BJ (cell line): ENCODE results near the gene FBXW8. TPM values are rescaled to one million over a fixed set of nuclear protein-coding genes. Genes with fewer than 3 reads are reported as not detected.

ENCODE experiments used
- CTCF ChIA-PET: fragments of 350-600 bp; formaldehyde crosslinking; extraction: SDS; loops from one replicate; lab custom pipeline; 2021; ENCODE audit warnings: antibody characterized with exemption, inconsistent platforms; lab: Yijun Ruan, JAX
- POLR2A ChIA-PET: fragments of 300-600 bp; sonication (Branson Sonifier 250); formaldehyde crosslinking; extraction: SDS; loops from one replicate; lab custom pipeline; 2021; ENCODE audit warnings: antibody characterized with exemption; lab: Charles Lee
- DNase-seq: peaks from one replicate; pipeline ENCODE4 v3.0.0-alpha.2; 2011; ENCODE audit warnings: low read depth
- H3K27me3 ChIP-seq: 2 replicates; pipeline ENCODE4 v1.6.0; 2011; ENCODE audit warnings: low read length; ENCODE audit not compliant: control insufficient read depth, insufficient read depth
- H3K36me3 ChIP-seq: 2 replicates; pipeline ENCODE4 v1.5.1; 2011; ENCODE audit warnings: low read length; ENCODE audit not compliant: control insufficient read depth, insufficient read depth
- H3K4me3 ChIP-seq: 2 replicates; pipeline ENCODE4 v1.5.1; 2011; ENCODE audit warnings: low read depth, mild to moderate bottlenecking, control low read depth, low read length
- polyA plus RNA-seq: library from polyadenylated mRNA; depleted of rRNA; stranded (reverse); fragments of >200 nt; gene quantifications from 2 replicates; pipeline ENCODE4 v1.2.3, GENCODE V29; 2011
- TF ChIP-seq, protein P1 (sequence below): IDR thresholded peaks from 2 replicates; pipeline ENCODE4 v1.5.1; 2011; ENCODE audit warnings: low read depth, mild to moderate bottlenecking, control low read depth, inconsistent platforms, low read length, moderate library complexity; ENCODE audit not compliant: insufficient read depth

FBXW8 gene
- polyA plus RNA-seq, 1 experiment, result 27.3 TPM

DNA sequence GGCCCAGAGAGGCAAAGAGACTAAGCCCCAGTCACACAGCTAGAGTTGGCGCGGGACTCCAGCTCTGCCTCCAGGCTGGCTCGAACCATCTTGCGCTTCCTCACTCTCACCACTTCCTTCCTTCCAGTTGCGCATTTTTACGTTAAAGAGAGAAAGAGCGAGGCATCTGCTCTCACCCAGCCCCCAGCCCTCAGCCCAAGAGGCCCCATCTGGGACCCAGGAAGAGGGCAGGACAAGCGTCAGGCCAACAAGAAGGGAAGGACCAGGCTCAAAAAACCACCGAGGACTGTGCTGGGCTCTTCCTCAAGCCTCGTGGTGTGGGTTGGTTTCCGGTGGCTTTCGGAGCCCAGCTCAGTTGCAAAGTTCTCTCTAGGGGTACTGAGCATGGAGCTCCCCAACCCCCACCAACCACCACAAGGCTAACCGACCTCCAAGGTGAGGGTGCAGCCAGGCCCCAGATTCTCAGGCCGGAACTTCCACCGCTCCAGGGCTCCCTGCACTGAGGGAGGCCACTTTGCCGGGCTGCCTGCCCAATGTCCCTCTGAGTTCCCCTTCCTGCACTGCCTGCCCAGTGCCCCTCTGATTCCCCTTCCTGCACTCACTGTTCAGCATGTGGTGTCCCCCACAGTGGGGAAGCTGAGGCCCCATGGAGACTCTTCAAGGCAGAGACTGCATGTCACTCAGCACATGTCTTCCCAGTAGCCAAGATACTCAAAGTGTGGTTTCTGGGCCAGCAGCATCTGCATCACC, 152.6 kb downstream of the FBXW8 start:
- TF ChIP-seq, protein P1, sequence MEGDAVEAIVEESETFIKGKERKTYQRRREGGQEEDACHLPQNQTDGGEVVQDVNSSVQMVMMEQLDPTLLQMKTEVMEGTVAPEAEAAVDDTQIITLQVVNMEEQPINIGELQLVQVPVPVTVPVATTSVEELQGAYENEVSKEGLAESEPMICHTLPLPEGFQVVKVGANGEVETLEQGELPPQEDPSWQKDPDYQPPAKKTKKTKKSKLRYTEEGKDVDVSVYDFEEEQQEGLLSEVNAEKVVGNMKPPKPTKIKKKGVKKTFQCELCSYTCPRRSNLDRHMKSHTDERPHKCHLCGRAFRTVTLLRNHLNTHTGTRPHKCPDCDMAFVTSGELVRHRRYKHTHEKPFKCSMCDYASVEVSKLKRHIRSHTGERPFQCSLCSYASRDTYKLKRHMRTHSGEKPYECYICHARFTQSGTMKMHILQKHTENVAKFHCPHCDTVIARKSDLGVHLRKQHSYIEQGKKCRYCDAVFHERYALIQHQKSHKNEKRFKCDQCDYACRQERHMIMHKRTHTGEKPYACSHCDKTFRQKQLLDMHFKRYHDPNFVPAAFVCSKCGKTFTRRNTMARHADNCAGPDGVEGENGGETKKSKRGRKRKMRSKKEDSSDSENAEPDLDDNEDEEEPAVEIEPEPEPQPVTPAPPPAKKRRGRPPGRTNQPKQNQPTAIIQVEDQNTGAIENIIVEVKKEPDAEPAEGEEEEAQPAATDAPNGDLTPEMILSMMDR, result no peak
- no peak overlapping the region for H3K4me3 ChIP-seq
- no peak for DNase-seq
- POLR2A ChIA-PET, result no interaction called here
- CTCF ChIA-PET, result interaction anchor here (1.3 kb wide), 1 partner anchor 17 kb away, joined by 3 read pairs; no protein-coding TSS in a partner anchor
- peaks cover 7% of the 10 kb centered on the region for H3K27me3 ChIP-seq
- no peaks in the 10 kb centered on the region for H3K36me3 ChIP-seq

DNA sequence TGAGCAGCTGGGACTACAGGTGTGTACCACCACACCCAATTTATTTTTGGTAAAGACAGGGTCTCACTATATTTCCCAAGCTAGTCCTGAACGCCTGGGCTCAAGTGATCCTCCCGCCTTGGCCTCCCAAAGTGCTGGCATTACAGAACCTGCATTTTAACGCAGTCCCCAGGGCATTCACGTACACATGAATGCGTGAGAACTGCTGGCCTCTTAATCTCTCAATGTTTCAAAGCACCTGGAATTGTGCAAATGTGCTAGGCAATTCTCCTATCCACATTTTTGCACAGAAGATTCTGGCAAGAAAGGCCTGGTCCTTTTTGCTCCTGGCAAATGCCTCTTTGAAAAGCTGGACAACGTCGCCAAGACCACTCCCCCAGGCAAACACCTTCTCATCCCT, 153.3 kb downstream of the FBXW8 start:
- TF ChIP-seq, protein P1, result no peak
- POLR2A ChIA-PET, result no interaction called here
- Histone ChIP-seq H3K27me3 (peaks cover 7% of the 10 kb centered on the region), H3K36me3 (no peaks in the 10 kb centered on the region), H3K4me3 (no peak overlapping the region)
- no peak for DNase-seq
- CTCF ChIA-PET, result interaction anchor here (1.3 kb wide), 1 partner anchor 17 kb away, joined by 3 read pairs; no protein-coding TSS in a partner anchor

DNA sequence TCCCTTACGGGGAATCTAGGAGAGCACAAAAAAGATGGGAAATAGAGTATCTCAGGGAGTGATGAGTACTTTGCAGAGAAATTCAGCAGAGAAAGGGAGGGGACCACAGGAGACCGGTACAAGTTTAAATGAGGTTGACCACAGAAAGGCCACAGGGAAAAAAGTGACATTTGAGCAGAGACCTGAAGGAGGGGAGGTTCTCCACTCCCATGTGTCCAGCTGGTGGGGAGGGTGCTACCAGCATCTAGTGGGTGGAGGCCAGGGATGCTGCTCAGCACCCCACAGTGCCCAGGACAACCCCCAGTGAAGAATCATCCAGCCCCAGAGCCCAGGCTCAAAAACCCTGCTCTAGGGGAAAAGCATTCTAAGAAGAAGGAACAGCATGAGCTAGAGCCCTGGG, 153.8 kb downstream of the FBXW8 start:
- TF ChIP-seq, protein P1, result no peak
- no peaks in the 10 kb centered on the region for H3K36me3 ChIP-seq
- DNase-seq, result no peak
- H3K4me3 ChIP-seq, result no peak overlapping the region
- CTCF ChIA-PET, result interaction anchor here (1.3 kb wide), 1 partner anchor 16 kb away, joined by 3 read pairs; no protein-coding TSS in a partner anchor
- peaks cover 7% of the 10 kb centered on the region for H3K27me3 ChIP-seq
- POLR2A ChIA-PET, result no interaction called here

DNA sequence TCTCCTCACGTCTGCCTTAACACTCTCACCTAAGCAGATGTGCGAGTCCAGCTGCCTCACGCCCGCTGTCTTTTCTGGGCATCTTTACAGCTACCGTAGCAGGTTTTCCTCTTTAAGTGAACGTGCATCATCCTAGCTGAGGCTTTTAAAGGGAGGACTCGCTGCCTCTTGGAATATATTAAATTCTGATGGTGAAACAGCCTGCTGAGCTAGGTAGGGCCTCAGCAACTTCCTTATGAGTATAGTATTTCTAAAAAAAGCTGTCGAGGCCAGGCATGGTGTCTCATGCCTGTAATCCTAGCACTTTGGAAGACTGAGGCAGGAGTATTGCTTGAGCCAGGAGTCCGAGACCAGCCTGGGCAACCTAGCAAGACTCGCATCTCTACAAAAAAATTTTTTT, 156.3 kb downstream of the FBXW8 start:
- CTCF ChIA-PET, result no interaction called here

DNA sequence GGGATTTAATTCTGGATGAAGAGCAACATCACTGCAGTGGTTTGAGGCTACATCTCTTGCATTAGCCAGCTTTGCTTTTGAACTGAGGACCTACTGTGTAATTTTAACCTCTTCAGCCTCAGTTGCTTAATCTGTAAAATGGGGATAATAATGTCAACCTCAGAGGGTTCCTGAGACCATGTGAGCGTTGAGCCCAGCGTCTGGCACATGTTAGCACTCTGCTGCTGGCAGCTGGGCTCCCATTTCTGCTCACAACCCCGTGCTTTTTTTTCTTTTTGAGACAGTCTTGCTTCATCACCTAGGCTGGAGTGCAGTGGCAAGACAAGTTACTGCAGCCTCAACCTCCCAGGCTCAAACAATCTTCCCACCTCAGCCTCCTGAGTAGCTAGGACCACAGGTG, 156.9 kb downstream of the FBXW8 start:
- TF ChIP-seq, protein P1, result no peak
- no peak for DNase-seq
- ChIA-PET CTCF (no interaction called here), POLR2A (no interaction called here)
- Histone ChIP-seq H3K36me3 (no peaks in the 10 kb centered on the region), H3K27me3 (peaks cover 4% of the 10 kb centered on the region), H3K4me3 (no peak overlapping the region)

More for the DNA sequence above, 156.3 kb downstream of the FBXW8 start:
- Histone ChIP-seq H3K27me3 (peaks cover 4% of the 10 kb centered on the region), H3K4me3 (no peak overlapping the region), H3K36me3 (no peaks in the 10 kb centered on the region)
- TF ChIP-seq, protein P1, result no peak
- no peak for DNase-seq
- POLR2A ChIA-PET, result no interaction called here
